ENCODE data around the gene GLTPD2.
A peak's percentile ranks its signal among the peaks of the same experiment; 100 is the strongest.

GLTPD2 gene

GRCh38 chr17:4788807-4789700 is at the start of gene GLTPD2:
Gene GLTPD2, plus strand, starts transcription at chr17:4788964. Its CDS starts 48 bp downstream, at chr17:4789012.
- Histone ChIP-seq H3K27ac (peak within 1 kb of the TSS; percentile 70), H3K4me3 (ENCODE audit: low read depth, low read length) (peak within 1 kb of the TSS; percentile 57), H3K27me3 (replicated peaks) (peaks cover 4% of the 10 kb centered on the region), H3K36me3 (replicated peaks) (no peaks in the 10 kb centered on the region)
- in situ Hi-C loops (cut with HindIII; ENCODE audit: low pct_ligation_motif_present, low sequenced_read_pairs): no loop called here
- no peak for DNase-seq
- peak; percentile 1 for TF ChIP-seq CTCF (IDR thresholded peaks at IDR 0.05; ENCODE audit: low read depth, low read length, missing control alignments)

- TF ChIP-seq CTCF (IDR thresholded peaks at IDR 0.05; ENCODE audit: low read depth, low read length, missing control alignments): no peak
- in situ Hi-C loops (cut with HindIII; ENCODE audit: low pct_ligation_motif_present, low sequenced_read_pairs): no loop called here
- Histone ChIP-seq H3K4me3 (ENCODE audit: low read depth, low read length) (peak within 1 kb of the TSS; percentile 63), H3K27me3 (replicated peaks) (peaks cover 14% of the 10 kb centered on the region), H3K36me3 (replicated peaks) (no peaks in the 10 kb centered on the region), H3K27ac (no peak within 1 kb of the TSS)
- peak; percentile 21 for DNase-seq
Observed at GRCh38 chr17:4739122-4740024, 49.4 kb upstream of the GLTPD2 start, which contains the start of the genes CXCL16 and ZMYND15. Gene CXCL16, minus strand, starts transcription at chr17:4739928. Its CDS starts 589 bp downstream, at chr17:4739339. Gene ZMYND15, plus strand, starts transcription at chr17:4739833. Its CDS starts 716 bp downstream, at chr17:4740549.

GRCh38 chr17:4740025-4740351 is 48.8 kb upstream of the GLTPD2 start:
- in situ Hi-C loops (cut with HindIII; ENCODE audit: low pct_ligation_motif_present, low sequenced_read_pairs): no loop called here

GRCh38 chr17:4740584-4740983 is 48.2 kb upstream of the GLTPD2 start:
- H3K27ac ChIP-seq: no peak overlapping the region
- no peaks in the 10 kb centered on the region for H3K36me3 ChIP-seq (replicated peaks)
- DNase-seq: no peak
- in situ Hi-C loops (cut with HindIII; ENCODE audit: low pct_ligation_motif_present, low sequenced_read_pairs): no loop called here
- H3K4me3 ChIP-seq (ENCODE audit: low read depth, low read length): no peak overlapping the region
- peaks cover 24% of the 10 kb centered on the region for H3K27me3 ChIP-seq (replicated peaks)
- TF ChIP-seq CTCF (IDR thresholded peaks at IDR 0.05; ENCODE audit: low read depth, low read length, missing control alignments): no peak

More at GRCh38 chr17:4740025-4740351, 48.8 kb upstream of the GLTPD2 start:
- Histone ChIP-seq H3K36me3 (replicated peaks) (no peaks in the 10 kb centered on the region), H3K27me3 (replicated peaks) (peaks cover 19% of the 10 kb centered on the region), H3K4me3 (ENCODE audit: low read depth, low read length) (peak overlapping the region; percentile 63), H3K27ac (no peak overlapping the region)
- no peak for TF ChIP-seq CTCF (IDR thresholded peaks at IDR 0.05; ENCODE audit: low read depth, low read length, missing control alignments)
- DNase-seq: no peak

- in situ Hi-C loops (cut with HindIII; ENCODE audit: low pct_ligation_motif_present, low sequenced_read_pairs): no loop called here
- Histone ChIP-seq H3K27me3 (replicated peaks) (peaks cover 28% of the 10 kb centered on the region), H3K27ac (no peak overlapping the region)
Observed at GRCh38 chr17:4741544-4741943, 47.2 kb upstream of the GLTPD2 start.

More at GRCh38 chr17:4741544-4741943, 47.2 kb upstream of the GLTPD2 start:
- TF ChIP-seq CTCF (IDR thresholded peaks at IDR 0.05; ENCODE audit: low read depth, low read length, missing control alignments): no peak
- H3K36me3 ChIP-seq (replicated peaks): no peaks in the 10 kb centered on the region
- H3K4me3 ChIP-seq (ENCODE audit: low read depth, low read length): no peak overlapping the region
- DNase-seq: no peak

Measured in brain microvascular endothelial cell (primary cell).